Measurements from ENCODE around the gene RBBP5.
A peak's percentile ranks its signal among the peaks of the same experiment; 100 is the strongest.

The RBBP5 gene

GRCh38 chr1:205073511-205073910 is 48.3 kb downstream of the RBBP5 start:
- DNase-seq = no peak

- no peak for DNase-seq
Measured at GRCh38 chr1:205072881-205073280, 48.9 kb downstream of the RBBP5 start.

GRCh38 chr1:205072286-205072685 is 49.5 kb downstream of the RBBP5 start:
- no peak for DNase-seq

- DNase-seq = no peak
Measured at GRCh38 chr1:205071801-205072200, 50.0 kb downstream of the RBBP5 start.

GRCh38 chr1:205071028-205071409 is 50.8 kb downstream of the RBBP5 start:
- DNase-seq = no peak

- no peak for DNase-seq
Measured at GRCh38 chr1:205069371-205070125, 52.2 kb downstream of the RBBP5 start.

GRCh38 chr1:205068457-205069040 is 53.2 kb downstream of the RBBP5 start:
- no peak for DNase-seq

GRCh38 chr1:205068001-205068400 is 53.8 kb downstream of the RBBP5 start:
- no peak for DNase-seq

GRCh38 chr1:205067031-205067430 is 54.7 kb downstream of the RBBP5 start:
- no peak for DNase-seq

- DNase-seq = no peak
Measured at GRCh38 chr1:205066141-205066818, 55.5 kb downstream of the RBBP5 start.

GRCh38 chr1:205065666-205066065 is 56.1 kb downstream of the RBBP5 start:
- no peak for DNase-seq

- no peak for DNase-seq
Measured at GRCh38 chr1:205064741-205065316, 56.9 kb downstream of the RBBP5 start.

GRCh38 chr1:205064301-205064700 is 57.5 kb downstream of the RBBP5 start:
- no peak for DNase-seq

- no peak for DNase-seq
Measured at GRCh38 chr1:205062895-205063294, 58.9 kb downstream of the RBBP5 start.

- no peak for DNase-seq
Measured at GRCh38 chr1:205062319-205062718, 59.5 kb downstream of the RBBP5 start.

GRCh38 chr1:205061665-205062069 is 60.1 kb downstream of the RBBP5 start:
- DNase-seq = peak; percentile 67

GRCh38 chr1:205061227-205061626 is 60.6 kb downstream of the RBBP5 start:
- no peak for DNase-seq

GRCh38 chr1:205060746-205061145 is 61.0 kb downstream of the RBBP5 start:
- DNase-seq = no peak

- DNase-seq = no peak
Measured at GRCh38 chr1:205059660-205060059, 62.1 kb downstream of the RBBP5 start.

- no peak for DNase-seq
Measured at GRCh38 chr1:205058853-205059252, 62.9 kb downstream of the RBBP5 start.

- no peak for DNase-seq
Measured at GRCh38 chr1:205057808-205058575, 63.8 kb downstream of the RBBP5 start.

- DNase-seq = no peak
Measured at GRCh38 chr1:205056956-205057568, 64.7 kb downstream of the RBBP5 start.

- peak; percentile 46 for DNase-seq
Measured at GRCh38 chr1:205056188-205056611, 65.6 kb downstream of the RBBP5 start.

All from NCI-H2171 (cell line).